ENCODE measurements around the gene PLSCR5. TPM values are rescaled to one million over a fixed set of nuclear protein-coding genes. Genes with fewer than 3 reads are reported as not detected.
A peak's percentile ranks its signal among the peaks of the same experiment; 100 is the strongest.

The PLSCR5 gene
- total RNA-seq, 4 donors from 2014 or later, result not detected

DNA sequence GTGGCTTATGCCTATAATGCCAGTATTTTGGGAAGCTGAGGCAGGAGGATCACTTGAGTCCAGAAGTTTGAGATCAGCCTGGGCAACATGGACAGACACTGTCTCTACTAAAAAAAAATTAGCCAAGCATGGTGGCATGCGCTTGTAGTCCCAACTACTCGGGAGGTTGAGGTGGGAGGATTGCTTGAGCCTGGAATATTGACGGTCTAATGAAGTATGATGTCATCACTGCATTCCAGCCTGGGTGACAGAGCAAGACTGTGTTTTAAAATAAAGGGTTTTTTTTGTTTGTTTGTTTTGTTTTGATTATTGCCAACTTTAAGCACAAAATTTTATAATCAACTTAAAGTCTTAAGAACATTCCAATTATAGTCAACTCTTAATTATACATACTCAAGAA lies 67.5 kb downstream of the PLSCR5 start:
- TF ChIP-seq POLR2A (IDR thresholded peaks at IDR 0.05) (no peak), POLR2AphosphoS5 (IDR thresholded peaks at IDR 0.05) (no peak), CTCF (IDR thresholded peaks at IDR 0.05) (no peak), EP300 (IDR thresholded peaks at IDR 0.05; ENCODE audit: low read depth) (no peak)
- Histone ChIP-seq H3K4me1 (peaks cover 6 to 65% (median 39%) of the 10 kb centered on the region in 4 donors), H3K9me3 (no peaks in the 10 kb centered on the region), H3K36me3 (peaks cover 0 to 15% (median 0%) of the 10 kb centered on the region in 4 donors), H3K27ac (peak overlapping the region in 1 of 4 donors; percentile 9), H3K4me3 (no peak overlapping the region), H3K27me3 (no peaks in the 10 kb centered on the region)
- WGBS, 2 donors (ENCODE audit: low coverage in 1 of 2), result 89% methylated on average over 3 of the region's 3 CpGs; no CpG with 5 or more reads in 1 of the 2 donors
- no peak for DNase-seq
- intact Hi-C loops (cut with DNase I; ENCODE audit: low total_unique reads), result no loop called here
- in situ Hi-C loops (cut with MboI; ENCODE audit: low pct_ligation_motif_present in 1 of 4, low pct_unique_long_range_greater_than_20kb in 1 of 4, low sequenced_read_pairs in 3 of 4), result no loop called here

GRCh38 chr3:146536681-146537080 lies 68.5 kb downstream of the PLSCR5 start:
- intact Hi-C loops (cut with DNase I; ENCODE audit: low total_unique reads), result no loop called here
- in situ Hi-C loops (cut with MboI; ENCODE audit: low pct_ligation_motif_present in 1 of 4, low pct_unique_long_range_greater_than_20kb in 1 of 4, low sequenced_read_pairs in 3 of 4), result no loop called here
- Histone ChIP-seq H3K27ac (peak overlapping the region in 3 of 4 donors; percentile 7 to 19 (median 9)), H3K4me3 (no peak overlapping the region), H3K9me3 (no peaks in the 10 kb centered on the region), H3K4me1 (peaks cover 0 to 56% (median 34%) of the 10 kb centered on the region in 4 donors), H3K27me3 (no peaks in the 10 kb centered on the region), H3K36me3 (peaks cover 0 to 19% (median 0%) of the 10 kb centered on the region in 4 donors)
- no peak for DNase-seq
- TF ChIP-seq POLR2A (IDR thresholded peaks at IDR 0.05) (no peak), POLR2AphosphoS5 (IDR thresholded peaks at IDR 0.05) (no peak), CTCF (IDR thresholded peaks at IDR 0.05) (no peak), EP300 (IDR thresholded peaks at IDR 0.05; ENCODE audit: low read depth) (no peak)

Small RNA genes lying within 50 kb of the gene (small RNA-seq; reads per million reads assigned to genes)
- gene RNU6-428P, result 0 reads per million in 4 donors

Other genes starting within 250 kb of the PLSCR5 start
- gene PLSCR2, start 135.8 kb downstream of the PLSCR5 start, total RNA-seq, result 1 to 10 TPM in 2 of 4 donors, not detected in 2; 1.3 to 2.9 TPM
- 100 to 1,000 TPM; 101 to 333 (median 214) TPM for gene PLSCR1, start 60.7 kb downstream of the PLSCR5 start, total RNA-seq

Data from transverse colon (tissue), 4 donors.